Heart right ventricle (tissue), 16 donors: ENCODE results near the gene MZB1. TPM values are rescaled to one million over a fixed set of nuclear protein-coding genes. Genes with fewer than 3 reads are reported as not detected.

Experiments used
- ATAC-seq, 8 donors: fragments of 200-7000 bp; cut with Tn5 transposase; one replicate each; pipeline ENCODE4 v1.9.1; 2020; ENCODE audit warnings: mild to moderate bottlenecking in 8 of 8, moderate library complexity in 8 of 8, moderate number of reproducible peaks in 1 of 8
- DNase-seq, 2 donors: peaks; one replicate each; pipeline ENCODE4 v3.0.0-alpha.2; 2020
- H3K27ac ChIP-seq, 10 donors: fragments of 200-600 bp; sonication (generic) in 2 of 10; one replicate each; pipeline versions ENCODE4 v1.5.0 to v1.8.0; 2020 to 2022; ENCODE audit warnings: mild to moderate bottlenecking in 3 of 10
- H3K27me3 ChIP-seq, 7 donors: fragments of 200-600 bp; one replicate each; pipeline ENCODE4 v1.8.0; 2021 to 2022; ENCODE audit warnings: mild to moderate bottlenecking in 2 of 7
- H3K36me3 ChIP-seq, 9 donors: fragments of 200-600 bp; sonication (generic) in 1 of 9; one replicate each; pipeline versions ENCODE4 v1.5.0 to v1.8.0; 2020 to 2022; ENCODE audit warnings: mild to moderate bottlenecking in 2 of 9
- H3K4me1 ChIP-seq, 9 donors: fragments of 200-600 bp; sonication (generic) in 1 of 9; one replicate each; pipeline versions ENCODE4 v1.5.0 to v1.8.0; 2020 to 2022; ENCODE audit warnings: mild to moderate bottlenecking in 4 of 9
- H3K4me3 ChIP-seq, 10 donors: fragments of 200-600 bp; sonication (generic) in 2 of 10; one replicate each; pipeline versions ENCODE4 v1.5.0 to v1.8.0; 2020 to 2022; ENCODE audit warnings: mild to moderate bottlenecking in 7 of 10, moderate library complexity in 2 of 10
- H3K9me3 ChIP-seq, 11 donors: fragments of 200-600 bp in 10 of 11; sonication (generic) in 2 of 11; one replicate each; pipeline versions ENCODE4 v1.5.0 to v1.8.0; 2013 to 2022; ENCODE audit warnings: mild to moderate bottlenecking in 2 of 11, control low read depth in 1 of 11, moderate library complexity in 1 of 11
- CTCF ChIP-seq, 9 donors: fragments of 200-600 bp; sonication (generic) in 2 of 9; IDR thresholded peaks; one replicate each; pipeline versions ENCODE4 v1.5.0 to v1.8.0; 2021 to 2022; ENCODE audit warnings: antibody characterized with exemption in 9 of 9, mild to moderate bottlenecking in 5 of 9, moderate library complexity in 1 of 9
- WGBS, 2 donors: extraction: QIAGEN DNeasy Blood & Tissue Kit; methylation state at CpG; one replicate each; pipeline ENCODE4 v1.1.7; 2013; ENCODE audit warnings: inconsistent platforms in 1 of 2; 5-methylcytosine and 5-hydroxymethylcytosine counted together
- intact Hi-C, 10 donors: fragments of 100-400 bp; cut with DNase I; formaldehyde crosslinking; loops; one replicate each; pipeline versions ENCODE4 v1.11.1 to v1.14.2; 2022
- polyA plus RNA-seq, 2 donors: library from polyadenylated mRNA; stranded (reverse); fragments of 200-250 nt; gene quantifications; one replicate each; pipeline ENCODE4 v1.2.3, GENCODE V29; 2013
- total RNA-seq, 10 donors: library from RNA; stranded (reverse); fragmentation: NEBNext Ultra II Directional in 3 of 10; extraction: Animal tissue kit (Norgen Biotek cat#: 25700) in 3 of 10; gene quantifications; one replicate each; pipeline versions ENCODE4 v1.2.1 to v1.2.4, GENCODE V29; 2021 to 2023
- donor health status: Arrhythmogenic right ventricular cardiomyopathy.
- donor health status: ischemic (EF 13 %, LVEDD 7.1; RV severe dilation, severe dysfunction).
- donor health status: healthy with polysubstance abuse.
- donor health status: DM: no; HTN: yes; CAD: no.
- donor health status: DM: no; HTN: no; CAD: no.
- donor health status: ischemic (EF 25% LVEDD 6.9; RV normal size, moderate dysfunction).
- donor health status: ischemic (EF 25% LVEDD 5.7; RV mildly dilated, moderate dysfunction).
- donor health status: healthy.
- donor health status: DM: yes; HTN: yes; CAD: no.
- donor health status: Ischemic cardiomyopathy.
- donor health status: ischemic (EF 35%, LVEDD 5.7; RV mildly dilated, moderate dysfunction).
- donor health status: nonischemic (EF 11% LVEDD 7.7; RV severe dilation, severe dysfunction).
- donor health status: DM: yes; HTN: yes; CAD: no.
- donor health status: PGD.
- donor health status: ischemic (EF 29% LVEDD 5.4; RV normal size, mild dysfunction).
- donor health status: nonischemic (EF 23%, LVEDD 6.1; RV moderate dilation, normal function).

The MZB1 gene
- total and polyA plus RNA-seq, 12 donors = 0.28 to 6.6 (median 0.66) TPM

- Histone ChIP-seq H3K4me3 (no peak overlapping the region), H3K9me3 (no peaks in the 10 kb centered on the region), H3K27me3 (no peaks in the 10 kb centered on the region), H3K27ac (peak overlapping the region; percentile 68 to 93 (median 89)), H3K36me3 (peaks cover 0 to 62% (median 0%) of the 10 kb centered on the region in 9 donors), H3K4me1 (peaks cover 40 to 77% (median 72%) of the 10 kb centered on the region in 9 donors)
- TF ChIP-seq CTCF (IDR thresholded peaks at IDR 0.05) = no peak
- 34 to 47% methylated on average over 9 of the region's 9 CpGs for WGBS, 2 donors
- DNase-seq (peak in 1 of 2 donors; percentile 11), ATAC-seq (peak in 7 of 8 donors; percentile 6 to 25 (median 14))
- intact Hi-C loops = loop anchor here in 1 of 10 donors (5.0 kb wide), 1 partner anchor 122 kb away; the partner anchor contains the start of gene MATR3
Measured at GRCh38 chr5:139414581-139415130, 24.9 kb upstream of the MZB1 start.

GRCh38 chr5:139413963-139414362 is 24.2 kb upstream of the MZB1 start:
- 75 to 80% methylated on average over 6 of the region's 6 CpGs for WGBS, 2 donors
- no peak for ATAC-seq
- no peak for TF ChIP-seq CTCF (IDR thresholded peaks at IDR 0.05)
- Histone ChIP-seq H3K36me3 (peaks cover 0 to 55% (median 0%) of the 10 kb centered on the region in 9 donors), H3K4me1 (peaks cover 37 to 70% (median 65%) of the 10 kb centered on the region in 9 donors), H3K9me3 (no peaks in the 10 kb centered on the region), H3K4me3 (no peak overlapping the region), H3K27me3 (no peaks in the 10 kb centered on the region), H3K27ac (peak overlapping the region in 9 of 10 donors; percentile 68 to 93 (median 89))
- intact Hi-C loops = no loop called here
- no peak for DNase-seq

- peaks cover 31 to 62% (median 57%) of the 10 kb centered on the region in 9 donors for H3K4me1 ChIP-seq
- intact Hi-C loops = no loop called here
- H3K4me3 ChIP-seq = no peak overlapping the region
- no peaks in the 10 kb centered on the region for H3K9me3 ChIP-seq
- peaks cover 0 to 47% (median 0%) of the 10 kb centered on the region in 9 donors for H3K36me3 ChIP-seq
- WGBS, 2 donors = 96 to 97% methylated on average over 6 of the region's 6 CpGs
- no peak for TF ChIP-seq CTCF (IDR thresholded peaks at IDR 0.05)
- H3K27ac ChIP-seq = peak overlapping the region in 5 of 10 donors; percentile 74 to 93 (median 91)
- no peak for DNase-seq
- ATAC-seq = no peak
- no peaks in the 10 kb centered on the region for H3K27me3 ChIP-seq
Measured at GRCh38 chr5:139413153-139413552, 23.4 kb upstream of the MZB1 start.

GRCh38 chr5:139410993-139411828 is 21.5 kb upstream of the MZB1 start:
- peaks cover 17 to 48% (median 37%) of the 10 kb centered on the region in 9 donors for H3K4me1 ChIP-seq
- peaks cover 0 to 37% (median 0%) of the 10 kb centered on the region in 9 donors for H3K36me3 ChIP-seq
- peak overlapping the region in 7 of 10 donors; percentile 1 to 36 (median 8) for H3K27ac ChIP-seq
- 62 to 70% methylated on average over 17 of the region's 17 CpGs for WGBS, 2 donors
- no peaks in the 10 kb centered on the region for H3K27me3 ChIP-seq
- intact Hi-C loops = no loop called here
- no peak for TF ChIP-seq CTCF (IDR thresholded peaks at IDR 0.05)
- ATAC-seq (no peak), DNase-seq (no peak)
- no peaks in the 10 kb centered on the region for H3K9me3 ChIP-seq
- no peak overlapping the region for H3K4me3 ChIP-seq
